Spleen (tissue), 11 donors: ENCODE results near the gene PTPRZ1. TPM values are rescaled to one million over a fixed set of nuclear protein-coding genes. Genes with fewer than 3 reads are reported as not detected.

Experiments used
- DNase-seq: peaks from one replicate; pipeline ENCODE4 v3.0.0-alpha.2; 2020
- H3K27ac ChIP-seq, 8 donors: fragments of 200-600 bp; sonication (generic) in 7 of 8; 1 replicate in 4 of 8; 2 replicates in 4 of 8; pipeline versions ENCODE4 v1.5.0 to v1.8.0; 2016 to 2021; ENCODE audit warnings: inconsistent platforms in 4 of 8, mild to moderate bottlenecking in 4 of 8, moderate library complexity in 1 of 8
- H3K27me3 ChIP-seq, 7 donors: fragments of 200-600 bp; sonication (generic) in 6 of 7; replicated peaks in 1 of 7; 1 replicate in 4 of 7; 2 replicates in 3 of 7; pipeline versions ENCODE4 v1.5.0 to v1.8.0; 2016 to 2021; ENCODE audit warnings: inconsistent platforms in 3 of 7, mild to moderate bottlenecking in 1 of 7
- H3K36me3 ChIP-seq, 6 donors: fragments of 200-600 bp; sonication (generic) in 5 of 6; 1 replicate in 4 of 6; 2 replicates in 2 of 6; pipeline versions ENCODE4 v1.5.0 to v1.8.0; 2016 to 2021; ENCODE audit warnings: inconsistent platforms in 2 of 6
- H3K4me1 ChIP-seq, 6 donors: fragments of 200-600 bp; sonication (generic) in 5 of 6; 1 replicate in 3 of 6; 2 replicates in 3 of 6; pipeline versions ENCODE4 v1.5.0 to v1.8.0; 2016 to 2021; ENCODE audit warnings: inconsistent platforms in 3 of 6
- H3K4me3 ChIP-seq, 8 donors: fragments of 200-600 bp; sonication (generic) in 7 of 8; 1 replicate in 4 of 8; 2 replicates in 4 of 8; pipeline versions ENCODE4 v1.5.0 to v1.8.0; 2016 to 2021; ENCODE audit warnings: inconsistent platforms in 4 of 8, mild to moderate bottlenecking in 4 of 8, moderate library complexity in 2 of 8
- H3K9me3 ChIP-seq, 8 donors: fragments of 200-600 bp; sonication (generic) in 7 of 8; 1 replicate in 4 of 8; 2 replicates in 4 of 8; pipeline versions ENCODE4 v1.5.0 to v1.8.0; 2016 to 2021; ENCODE audit warnings: inconsistent platforms in 4 of 8
- CTCF ChIP-seq, 11 experiments: fragments of 200-600 bp in 7 of 11; fragments of 450-650 bp in 4 of 11; sonication (generic) in 4 of 11; IDR thresholded peaks in 8 of 11; conservative IDR thresholded peaks in 3 of 11; 1 replicate in 7 of 11; 2 replicates in 4 of 11; pipeline versions ENCODE4 v1.4.0 to v1.8.0; 2016 to 2021; ENCODE audit warnings: antibody characterized with exemption in 11 of 11, inconsistent platforms in 4 of 11, mild to moderate bottlenecking in 1 of 11
- POLR2A ChIP-seq, 3 donors: fragments of 450-650 bp; IDR thresholded peaks; one replicate each; pipeline ENCODE4 v1.5.1; 2017; ENCODE audit warnings: antibody characterized with exemption in 3 of 3, mild to moderate bottlenecking in 1 of 3
- POLR2AphosphoS5 ChIP-seq, 3 donors: sonication (generic); formaldehyde crosslinking; IDR thresholded peaks; one replicate each; pipeline ENCODE4 v1.5.1; 2017; ENCODE audit warnings: antibody characterized with exemption in 3 of 3
- WGBS, 5 donors: extraction: QIAGEN DNeasy Blood & Tissue Kit in 3 of 5; methylation state at CpG; one replicate each; pipeline versions ENCODE4 v1.1.5 to v1.1.7; 2013 to 2018; 5-methylcytosine and 5-hydroxymethylcytosine counted together
- intact Hi-C: fragments of 100-400 bp; cut with DNase I; formaldehyde crosslinking; loops from one replicate; pipeline ENCODE4 v1.15.0; 2023; ENCODE audit warnings: low total_unique reads
- polyA plus RNA-seq, 3 donors: library from polyadenylated mRNA; stranded (reverse); fragments of 200-250 nt; gene quantifications; one replicate each; pipeline ENCODE4 v1.2.1, GENCODE V29; 2013
- total RNA-seq, 7 donors: library from RNA; depleted of rRNA in 3 of 7; stranded (reverse); fragments of >200 nt in 3 of 7; fragmentation: NEBNext Ultra II Directional in 4 of 7; extraction: Animal tissue kit (Norgen Biotek cat#: 25700) in 4 of 7; gene quantifications; one replicate each; pipeline versions ENCODE4 v1.1.0 to v1.2.1, GENCODE V29; 2016 to 2021
- donor health status: healthy with polysubstance abuse.
- donor health status: DM: no; HTN: no; CAD: no; lungs with moderate emphysema.
- donor health status: DM: no; HTN: no; CAD: no.
- donor health status: Bipolar disorder and iron deficiency.
- donor health status: healthy.
- donor health status: DM: no; HTN: no; CAD: no.
- donor health status: DM: yes; HTN: yes; CAD: no.

The PTPRZ1 gene
- total and polyA plus RNA-seq, 10 donors = 0.87 to 5.9 (median 1.4) TPM

GRCh38 chr7:121879544-121879943 lies 6.6 kb downstream of the PTPRZ1 start:
- no peaks in the 10 kb centered on the region for H3K4me1 ChIP-seq
- intact Hi-C loops = no loop called here
- no peak for DNase-seq
- H3K9me3 ChIP-seq = no peaks in the 10 kb centered on the region
- H3K27me3 ChIP-seq = peaks cover 0 to 13% (median under 1%) of the 10 kb centered on the region in 7 donors
- WGBS, 5 donors = 57 to 77% (median 66%) methylated on average over 1 of the region's 1 CpG
- TF ChIP-seq CTCF (IDR thresholded peaks at IDR 0.05 in 8 of 11, conservative IDR thresholded peaks at IDR 0.05 in 3 of 11) (no peak), POLR2A (IDR thresholded peaks at IDR 0.05) (no peak), POLR2AphosphoS5 (IDR thresholded peaks at IDR 0.05) (no peak)
- no peaks in the 10 kb centered on the region for H3K36me3 ChIP-seq
- H3K27ac ChIP-seq = no peak overlapping the region
- no peak overlapping the region for H3K4me3 ChIP-seq

- Histone ChIP-seq H3K9me3 (no peaks in the 10 kb centered on the region), H3K27ac (no peak overlapping the region), H3K4me1 (no peaks in the 10 kb centered on the region), H3K36me3 (no peaks in the 10 kb centered on the region), H3K4me3 (no peak overlapping the region), H3K27me3 (no peaks in the 10 kb centered on the region)
- 75 to 85% (median 81%) methylated on average over 2 of the region's 2 CpGs for WGBS, 5 donors
- intact Hi-C loops = no loop called here
- TF ChIP-seq POLR2A (IDR thresholded peaks at IDR 0.05) = no peak
- no peak for TF ChIP-seq POLR2AphosphoS5 (IDR thresholded peaks at IDR 0.05)
- TF ChIP-seq CTCF (IDR thresholded peaks at IDR 0.05 in 8 of 11, conservative IDR thresholded peaks at IDR 0.05 in 3 of 11) = no peak
- DNase-seq = no peak
Measured at GRCh38 chr7:121882731-121883130, 9.8 kb downstream of the PTPRZ1 start.

DNA sequence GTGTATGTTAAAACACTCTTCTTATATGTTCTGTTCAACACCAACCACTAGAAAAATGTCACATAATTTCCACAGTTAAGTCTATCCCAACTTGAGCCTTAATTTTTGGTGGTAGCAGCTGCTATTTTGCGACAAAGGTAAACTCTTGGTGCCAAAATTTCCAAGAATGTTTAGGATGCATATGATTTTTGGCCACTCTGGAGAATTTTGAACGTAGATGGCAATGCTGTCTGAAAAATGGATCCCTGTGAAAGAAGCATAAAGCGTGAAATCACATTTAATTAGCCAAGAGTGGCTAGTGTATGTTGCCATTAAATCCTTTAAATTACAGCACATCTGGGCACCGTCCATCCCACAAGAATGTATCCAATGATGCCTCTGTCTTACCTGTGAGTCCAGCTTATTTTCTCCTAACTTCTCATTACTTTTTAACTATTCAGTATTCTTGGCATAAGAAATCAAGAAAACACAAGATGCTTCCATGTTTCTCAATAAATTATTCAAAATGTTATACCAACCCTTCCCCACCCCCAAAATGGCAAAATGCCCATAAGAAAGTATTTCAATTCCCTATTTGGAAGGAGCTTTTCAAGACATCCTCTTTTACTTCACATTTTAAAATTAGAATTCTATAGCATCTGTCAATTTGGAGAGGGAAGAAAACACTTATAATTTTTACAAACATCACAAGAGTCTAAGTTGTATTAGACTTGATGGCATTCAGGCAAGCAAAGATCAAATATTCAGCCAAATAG lies 12.4 kb downstream of the PTPRZ1 start:
- no peaks in the 10 kb centered on the region for H3K27me3 ChIP-seq
- no peaks in the 10 kb centered on the region for H3K4me1 ChIP-seq
- no peak overlapping the region for H3K27ac ChIP-seq
- TF ChIP-seq POLR2AphosphoS5 (IDR thresholded peaks at IDR 0.05) (no peak), POLR2A (IDR thresholded peaks at IDR 0.05) (no peak), CTCF (IDR thresholded peaks at IDR 0.05 in 8 of 11, conservative IDR thresholded peaks at IDR 0.05 in 3 of 11) (no peak)
- no peaks in the 10 kb centered on the region for H3K36me3 ChIP-seq
- H3K9me3 ChIP-seq = no peaks in the 10 kb centered on the region
- WGBS, 5 donors = 50 to 82% (median 66%) methylated on average over 4 of the region's 4 CpGs
- intact Hi-C loops = no loop called here
- no peak overlapping the region for H3K4me3 ChIP-seq
- no peak for DNase-seq

- Histone ChIP-seq H3K4me1 (no peaks in the 10 kb centered on the region), H3K27me3 (no peaks in the 10 kb centered on the region), H3K9me3 (no peaks in the 10 kb centered on the region), H3K4me3 (no peak overlapping the region), H3K36me3 (no peaks in the 10 kb centered on the region), H3K27ac (no peak overlapping the region)
- no peak for TF ChIP-seq POLR2AphosphoS5 (IDR thresholded peaks at IDR 0.05)
- TF ChIP-seq CTCF (IDR thresholded peaks at IDR 0.05 in 8 of 11, conservative IDR thresholded peaks at IDR 0.05 in 3 of 11) = no peak
- no peak for TF ChIP-seq POLR2A (IDR thresholded peaks at IDR 0.05)
- WGBS, 5 donors = 85 to 93% (median 90%) methylated on average over 6 of the region's 6 CpGs
- intact Hi-C loops = no loop called here
- DNase-seq = no peak
Measured at GRCh38 chr7:121887634-121888033, 14.7 kb downstream of the PTPRZ1 start.
